IMR-90 (cell line): ENCODE measurements around the gene PFAS. TPM values are rescaled to one million over a fixed set of nuclear protein-coding genes. Genes with fewer than 3 reads are reported as not detected.

Experiments used
- ATAC-seq: fragments of 200-7000 bp; cut with Tn5 transposase; 2 replicates; pipeline ENCODE4 v1.9.1; 2020; ENCODE audit warnings: low read depth, mild to moderate bottlenecking, moderate library complexity
- BruUV-seq: library from RNA; stranded (reverse); fragments of 400-500 nt; replicated peaks from 2 replicates; lab custom pipeline; 2021; lab: Mats Ljungman, UMichigan
- CTCF ChIA-PET: fragments of 300-600 bp; formaldehyde crosslinking; extraction: SDS; loops from one replicate; lab custom pipeline; 2021; ENCODE audit warnings: antibody characterized with exemption; lab: Yijun Ruan, JAX
- POLR2A ChIA-PET: fragments of 300-600 bp; sonication (Branson Sonifier 250); formaldehyde crosslinking; loops from one replicate; lab custom pipeline; 2022; ENCODE audit warnings: antibody characterized with exemption; ENCODE audit not compliant: unreplicated experiment; lab: Charles Lee
- DNase-seq: peaks from one replicate; pipeline ENCODE4 v3.0.0; 2013
- H2AFZ ChIP-seq: replicated peaks from 2 replicates; pipeline ENCODE3; 2013; ENCODE audit warnings: low read length, mild to moderate bottlenecking; ENCODE audit not compliant: poor library complexity
- H2AK5ac ChIP-seq: 2 replicates; pipeline ENCODE4 v1.6.1; 2013; ENCODE audit warnings: low read depth, low read length, inconsistent platforms
- H2AK9ac ChIP-seq: replicated peaks from 2 replicates; pipeline ENCODE3; 2013; ENCODE audit warnings: mild to moderate bottlenecking, low read depth, low read length, moderate library complexity; ENCODE audit not compliant: poor library complexity
- H2BK120ac ChIP-seq: 2 replicates; pipeline ENCODE4 v1.6.1; 2013; ENCODE audit warnings: low read depth, low read length, inconsistent platforms
- H2BK15ac ChIP-seq: 3 replicates; pipeline ENCODE4 v1.6.1; 2013; ENCODE audit warnings: low read depth, low read length, inconsistent platforms
- H2BK20ac ChIP-seq: 2 replicates; pipeline ENCODE4 v1.6.1; 2013; ENCODE audit warnings: low read depth, mild to moderate bottlenecking, inconsistent platforms, low read length, moderate library complexity
- H2BK5ac ChIP-seq: 2 replicates; pipeline ENCODE4 v1.6.1; 2013; ENCODE audit warnings: mild to moderate bottlenecking, low read depth, low read length, inconsistent platforms; ENCODE audit not compliant: poor library complexity, severe bottlenecking
- H3K14ac ChIP-seq: replicated peaks from 2 replicates; pipeline ENCODE4 v1.6.1; 2013; ENCODE audit warnings: low read depth, low read length, inconsistent platforms
- H3K18ac ChIP-seq: 2 replicates; pipeline ENCODE4 v1.6.1; 2013; ENCODE audit warnings: low read depth, low read length, control low read depth
- H3K23ac ChIP-seq: 2 replicates; pipeline ENCODE4 v1.6.1; 2013; ENCODE audit warnings: low read depth, low read length, inconsistent platforms
- H3K27ac ChIP-seq: 2 replicates; pipeline ENCODE4 v1.5.1; 2013; ENCODE audit warnings: mild to moderate bottlenecking, control low read depth, low read length; ENCODE audit not compliant: insufficient read depth
- H3K27me3 ChIP-seq: 2 replicates; pipeline ENCODE4 v1.6.1; 2013; ENCODE audit warnings: low read length; ENCODE audit not compliant: control insufficient read depth, insufficient read depth
- H3K36me3 ChIP-seq: 2 replicates; pipeline ENCODE4 v1.6.1; 2013; ENCODE audit warnings: low read length, mixed read lengths; ENCODE audit not compliant: control insufficient read depth, insufficient read depth
- H3K4ac ChIP-seq: 2 replicates; pipeline ENCODE4 v1.6.1; 2013; ENCODE audit warnings: low read depth, low read length, inconsistent platforms
- H3K4me1 ChIP-seq: 2 replicates; pipeline ENCODE4 v1.6.1; 2013; ENCODE audit warnings: low read length, mixed read lengths; ENCODE audit not compliant: control insufficient read depth, insufficient read depth
- H3K4me2 ChIP-seq: 2 replicates; pipeline ENCODE4 v1.6.1; 2013; ENCODE audit warnings: low read depth, mild to moderate bottlenecking, control low read depth, low read length, moderate library complexity
- H3K4me3 ChIP-seq: 2 replicates; pipeline ENCODE4 v1.5.1; 2013; ENCODE audit warnings: low read depth, mild to moderate bottlenecking, control low read depth, low read length, moderate library complexity; ENCODE audit not compliant: insufficient read depth
- H3K56ac ChIP-seq: 2 replicates; pipeline ENCODE4 v1.6.1; 2013; ENCODE audit warnings: low read length, inconsistent platforms; ENCODE audit not compliant: insufficient read depth; ENCODE audit errors: extremely low read depth
- H3K79me1 ChIP-seq, 2 experiments: 2 replicates each; pipeline ENCODE4 v1.6.1; 2013; ENCODE audit warnings: low read length in 2 of 2, inconsistent platforms in 1 of 2, low read depth in 1 of 2
- H3K9ac ChIP-seq: 2 replicates; pipeline ENCODE4 v1.6.1; 2013; ENCODE audit warnings: low read depth, low read length, control low read depth
- H3K9me1 ChIP-seq: 2 replicates; pipeline ENCODE4 v1.6.1; 2013; ENCODE audit warnings: low read length, inconsistent platforms; ENCODE audit not compliant: insufficient read depth
- H3K9me3 ChIP-seq: 2 replicates; pipeline ENCODE4 v1.6.1; 2013; ENCODE audit warnings: low read length; ENCODE audit not compliant: control insufficient read depth, insufficient read depth
- H4K20me1 ChIP-seq: 2 replicates; pipeline ENCODE4 v1.6.1; 2013; ENCODE audit warnings: low read length, inconsistent platforms; ENCODE audit not compliant: insufficient read depth
- H4K5ac ChIP-seq: 2 replicates; pipeline ENCODE4 v1.6.1; 2013; ENCODE audit warnings: mild to moderate bottlenecking, low read depth, low read length, control low read depth
- H4K8ac ChIP-seq, 2 experiments: 2 replicates each; pipeline ENCODE4 v1.6.1; 2013; ENCODE audit warnings: low read depth in 2 of 2, low read length in 2 of 2, control low read depth in 1 of 2, inconsistent platforms in 1 of 2
- H4K91ac ChIP-seq: 2 replicates; pipeline ENCODE4 v1.6.1; 2013; ENCODE audit warnings: low read depth, low read length, inconsistent platforms; ENCODE audit not compliant: insufficient read depth
- BHLHE40 ChIP-seq: fragments of 150-350 bp; IDR thresholded peaks from 2 replicates; pipeline ENCODE4 v1.6.1; 2016; ENCODE audit warnings: mild to moderate bottlenecking, low read depth, low read length
- CHD1 ChIP-seq: IDR thresholded peaks from 2 replicates; pipeline ENCODE4 v1.6.1; 2012; ENCODE audit warnings: low read depth, low read length, improper control_type of control experiment
- WGBS, 2 experiments: methylation state at CpG; one replicate each; pipeline versions ENCODE4 v1.1.5 to v1.1.7; 2013; ENCODE audit warnings: missing lambda C conversion rate in 2 of 2; ENCODE audit not compliant: insufficient read length in 1 of 2; ENCODE audit errors: extremely low coverage in 2 of 2; 5-methylcytosine and 5-hydroxymethylcytosine counted together
- dilution Hi-C: fragments of 300-500 bp; cut with HindIII; formaldehyde crosslinking; loops from one replicate; pipeline ENCODE4 v1.14.3; 2018; ENCODE audit warnings: low sequenced_read_pairs; ENCODE audit not compliant: unreplicated experiment
- in situ Hi-C: fragments of 300-500 bp; cut with MboI; formaldehyde crosslinking; loops from 3 replicates; pipeline ENCODE4 v1.14.3; 2019; ENCODE audit warnings: low sequenced_read_pairs, inconsistent platforms, mixed read lengths
- intact Hi-C: fragments of 100-400 bp; cut with micrococcal nuclease; formaldehyde crosslinking; loops from 2 replicates; pipeline ENCODE4 v1.10.0; 2022
- polyA plus RNA-seq, 3 experiments: library from polyadenylated mRNA; depleted of rRNA; stranded (reverse); fragments of >200 nt; gene quantifications; 2 replicates each; pipeline ENCODE4 v1.2.3, GENCODE V29; 2012; ENCODE audit warnings: low replicate concordance in 1 of 3
- total RNA-seq: library from RNA; depleted of rRNA; stranded (reverse); fragments of >200 nt; gene quantifications from 2 replicates; pipeline ENCODE4 v1.2.3, GENCODE V29; 2012

Gene PFAS
- total and polyA plus RNA-seq, 2 of the 4 experiments (the other 2 are of a cell fraction): 20.7 to 26.2 TPM

DNA sequence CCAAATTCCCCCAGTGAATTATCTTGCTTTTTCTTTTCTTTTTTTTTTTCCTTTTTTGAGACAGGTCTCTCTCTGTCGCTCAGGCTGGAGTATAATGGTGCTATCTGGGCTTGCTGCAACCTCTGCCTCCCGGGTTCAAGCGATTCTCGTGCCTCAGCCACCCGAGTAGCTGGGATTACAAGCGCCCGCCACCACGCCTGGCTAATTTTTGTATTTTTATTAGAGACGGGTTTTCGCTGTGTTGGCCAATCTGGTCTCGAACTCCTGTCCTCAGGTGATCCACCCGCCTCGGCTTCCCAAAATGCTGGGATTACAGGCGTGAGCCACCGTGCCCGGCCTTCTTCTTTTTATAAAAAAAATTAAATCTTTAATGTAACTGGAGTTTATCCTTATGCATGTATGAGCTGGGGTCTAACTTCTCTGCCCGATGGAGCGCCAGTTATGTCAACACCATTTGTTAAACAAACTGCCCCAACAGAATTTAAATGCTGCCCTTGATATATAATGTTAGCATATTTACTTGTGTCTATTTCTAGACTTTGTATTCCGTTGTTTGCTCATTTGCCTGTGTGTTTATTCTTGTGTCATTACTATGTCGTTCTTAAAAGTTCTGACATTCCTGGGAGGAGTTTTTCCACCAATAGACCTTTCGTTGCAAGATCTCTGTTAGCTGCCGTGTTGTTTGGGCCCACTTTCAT is 38.2 kb upstream of the PFAS start:
- Histone ChIP-seq H4K20me1 (no peaks in the 10 kb centered on the region; the same call in 1 of the 2 replicates), H2AK5ac (no peak overlapping the region), H3K9me1 (peaks cover 8% of the 10 kb centered on the region; the same call in 1 of the 2 replicates), H3K27ac (peak overlapping the region; percentile 49; the same call in 1 of the 2 replicates), H2BK5ac (peak overlapping the region; percentile 67), H2BK15ac (no peak overlapping the region), H4K91ac (no peak overlapping the region), H3K18ac (no peak overlapping the region; the same call in 1 of the 2 replicates), H3K9ac (peak overlapping the region; percentile 55), H3K23ac (peak overlapping the region; percentile 1; the same call in 1 of the 2 replicates), H2AK9ac (no peak overlapping the region), H3K14ac (peak overlapping the region; percentile 78), H2BK120ac (no peak overlapping the region), H4K8ac (peak overlapping the region; percentile 13 to 78; a peak in 3 of 4 replicates), H3K4me3 (peak overlapping the region; percentile 74), H3K56ac (peak overlapping the region; percentile 83), H3K4me1 (0 out of 2 replicates have a peak, but pooled peaks cover 7% of the 10 kb centered on the region), H4K5ac (peak overlapping the region; percentile 91; the same call in 1 of the 2 replicates), H3K4ac (0 out of 2 replicates have a peak overlapping the region, but pooled peaks have one; percentile 1), H3K27me3 (no peaks in the 10 kb centered on the region), H3K9me3 (no peaks in the 10 kb centered on the region), H3K4me2 (peak overlapping the region; percentile 79), H3K36me3 (no peaks in the 10 kb centered on the region; the same call in 1 of the 2 replicates), H2AFZ (peak overlapping the region; percentile 93), H3K79me1 (peaks cover 16 to 30% of the 10 kb centered on the region in 2 experiments), H2BK20ac (no peak overlapping the region)
- 0% methylated on average over 6 of the region's 22 CpGs; no CpG with 5 or more reads in 1 of the 2 experiments for WGBS, 2 experiments
- POLR2A ChIA-PET: interaction anchor here (0.6 kb wide), 1 partner anchor 238 kb away, joined by 3 read pairs; no protein-coding TSS in a partner anchor
- DNase-seq (no peak), ATAC-seq (peak; percentile 50)
- peak; percentile 6; the same call in 1 of the 2 replicates for TF ChIP-seq BHLHE40
- no peak for TF ChIP-seq CHD1
- dilution Hi-C loops: no loop called here
- no TSS peak for BruUV-seq
- in situ Hi-C loops: no loop called here
- CTCF ChIA-PET: no interaction called here
- intact Hi-C loops: loop anchor here (1.0 kb wide), 1 partner anchor 9 kb away; no protein-coding TSS in a partner anchor
